HFF-Myc (cell line): Measurements from ENCODE around the gene HOXD11.
A peak's percentile ranks its signal among the peaks of the same experiment; 100 is the strongest.

Source experiments
- DNase-seq: peaks from one replicate; pipeline ENCODE4 v3.0.0-alpha.2; 2011; ENCODE audit warnings: low read depth; ENCODE audit errors: extremely low read depth
- H3K4me3 ChIP-seq: replicated peaks from 2 replicates; pipeline ENCODE4 v1.5.1; 2011; ENCODE audit warnings: low read depth, mild to moderate bottlenecking, control low read depth, low read length
- CTCF ChIP-seq: IDR thresholded peaks from 2 replicates; pipeline ENCODE4 v1.5.1; 2012; ENCODE audit warnings: mild to moderate bottlenecking, low read depth, low read length, control low read depth; ENCODE audit errors: missing control alignments

Gene HOXD11

GRCh38 chr2:176120364-176121189 lies 13.5 kb downstream of the HOXD11 start:
- no peak for TF ChIP-seq CTCF
- no peak overlapping the region for H3K4me3 ChIP-seq
- DNase-seq = no peak

GRCh38 chr2:176121190-176122051 lies 14.3 kb downstream of the HOXD11 start:
- no peak for TF ChIP-seq CTCF
- H3K4me3 ChIP-seq = no peak overlapping the region
- no peak for DNase-seq

GRCh38 chr2:176122052-176122682 lies 15.1 kb downstream of the HOXD11 start:
- DNase-seq = no peak
- no peak for TF ChIP-seq CTCF
- H3K4me3 ChIP-seq = peak overlapping the region; percentile 24

- H3K4me3 ChIP-seq = peak within 1 kb of the TSS; percentile 24
- no peak for DNase-seq
- no peak for TF ChIP-seq CTCF
These were observed 15.8 kb downstream of the HOXD11 start, which contains the start of gene HOXD9 for GRCh38 chr2:176122683-176123410. Gene HOXD9 (plus strand): TSS chr2:176122719. CDS start chr2:176122769, 50 bp downstream.

GRCh38 chr2:176123411-176124109 lies 16.5 kb downstream of the HOXD11 start:
- no peak for TF ChIP-seq CTCF
- DNase-seq = no peak
- H3K4me3 ChIP-seq = no peak overlapping the region
